ENCODE measurements around the gene TELO2.

DNA sequence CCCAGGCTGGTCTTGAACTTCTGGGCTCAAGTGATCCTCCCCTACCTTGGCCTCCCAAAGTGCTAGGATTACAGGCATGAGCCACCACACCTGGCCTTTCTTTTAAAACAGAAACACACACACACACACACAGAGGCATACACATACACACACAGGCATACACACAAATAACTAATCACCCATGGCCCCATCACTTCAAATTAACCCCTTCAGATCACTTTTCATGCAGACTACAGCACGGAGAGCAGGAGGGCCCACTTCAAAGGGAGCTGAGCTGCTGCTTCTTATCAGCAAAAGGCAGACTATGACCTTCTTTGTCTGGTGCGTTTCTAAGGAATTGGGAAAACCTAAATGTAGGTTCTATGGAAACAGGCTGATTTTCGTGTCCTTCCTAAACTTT is 20.2 kb upstream of the TELO2 start:
- TF ChIP-seq CTCF (IDR thresholded peaks at IDR 0.05) (no peak), SIN3A (IDR thresholded peaks at IDR 0.05; ENCODE audit: borderline replicate concordance, insufficient read depth, low read depth, low read length) (no peak), POLR2AphosphoS5 (IDR thresholded peaks at IDR 0.05; ENCODE audit: low read depth, low read length) (no peak), TCF7L2 (IDR thresholded peaks at IDR 0.05; ENCODE audit: low read depth, low read length) (no peak)
